NT2/D1 (cell line): ENCODE results near the gene PRKN.

ENCODE experiments used
- DNase-seq: peaks from one replicate; pipeline ENCODE4 v3.0.0-alpha.2; 2011; ENCODE audit warnings: low read depth, low spot score
- H3K27me3 ChIP-seq: 2 replicates; pipeline ENCODE4 v1.6.0; 2011; ENCODE audit warnings: mild to moderate bottlenecking; ENCODE audit not compliant: insufficient read length, insufficient read depth
- H3K36me3 ChIP-seq: 2 replicates; pipeline ENCODE4 v1.6.1; 2011; ENCODE audit warnings: mild to moderate bottlenecking, low read length, mixed read lengths; ENCODE audit not compliant: insufficient read depth, insufficient read length
- H3K4me1 ChIP-seq: 2 replicates; pipeline ENCODE4 v1.5.1; 2011; ENCODE audit not compliant: insufficient read depth, insufficient read length
- H3K4me3 ChIP-seq: 2 replicates; pipeline ENCODE4 v1.5.1; 2011; ENCODE audit warnings: low read depth; ENCODE audit not compliant: insufficient read length
- H3K9ac ChIP-seq: 2 replicates; pipeline ENCODE4 v1.6.0; 2011; ENCODE audit warnings: low read depth; ENCODE audit not compliant: insufficient read length
- H3K9me3 ChIP-seq: 2 replicates; pipeline ENCODE4 v1.5.1; 2011; ENCODE audit warnings: mild to moderate bottlenecking, low read length; ENCODE audit not compliant: insufficient read depth
- SUZ12 ChIP-seq: IDR thresholded peaks from 2 replicates; pipeline ENCODE4 v1.6.1; 2011; ENCODE audit not compliant: insufficient read length, insufficient read depth; ENCODE audit errors: extremely low read depth
- YY1 ChIP-seq: IDR thresholded peaks from 2 replicates; pipeline ENCODE4 v1.6.1; 2011; ENCODE audit not compliant: insufficient read length, insufficient read depth
- ZNF274 ChIP-seq: IDR thresholded peaks from 2 replicates; pipeline ENCODE4 v1.6.1; 2011; ENCODE audit warnings: mild to moderate bottlenecking, low read depth, low read length

Gene PRKN

DNA sequence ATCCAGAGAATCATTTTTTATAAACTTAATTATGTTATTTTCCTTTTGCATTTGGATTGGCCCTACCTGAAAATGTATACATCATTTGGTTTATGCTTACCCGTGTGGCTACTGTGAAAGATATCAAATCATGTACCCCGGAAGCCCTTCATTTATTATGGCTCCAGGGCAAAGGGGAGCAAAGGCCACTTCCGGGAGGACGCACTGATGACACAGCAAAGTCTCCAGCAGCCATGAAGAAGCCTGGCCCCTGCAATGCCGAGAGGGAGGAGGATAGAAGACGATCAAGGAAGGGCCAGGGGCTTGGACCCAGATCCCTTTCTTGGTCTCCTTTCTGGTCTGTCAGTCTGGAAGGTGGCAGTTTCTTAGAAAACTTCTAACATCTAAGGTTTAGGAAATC lies 1073.4 kb downstream of the PRKN start:
- H3K4me3 ChIP-seq = no peak overlapping the region
- no peak for DNase-seq
- TF ChIP-seq YY1 (no peak), SUZ12 (no peak), ZNF274 (no peak)
- H3K9me3 ChIP-seq = no peaks in the 10 kb centered on the region
- H3K4me1 ChIP-seq = no peaks in the 10 kb centered on the region
- no peaks in the 10 kb centered on the region for H3K27me3 ChIP-seq
- no peaks in the 10 kb centered on the region for H3K36me3 ChIP-seq
- no peak overlapping the region for H3K9ac ChIP-seq

DNA sequence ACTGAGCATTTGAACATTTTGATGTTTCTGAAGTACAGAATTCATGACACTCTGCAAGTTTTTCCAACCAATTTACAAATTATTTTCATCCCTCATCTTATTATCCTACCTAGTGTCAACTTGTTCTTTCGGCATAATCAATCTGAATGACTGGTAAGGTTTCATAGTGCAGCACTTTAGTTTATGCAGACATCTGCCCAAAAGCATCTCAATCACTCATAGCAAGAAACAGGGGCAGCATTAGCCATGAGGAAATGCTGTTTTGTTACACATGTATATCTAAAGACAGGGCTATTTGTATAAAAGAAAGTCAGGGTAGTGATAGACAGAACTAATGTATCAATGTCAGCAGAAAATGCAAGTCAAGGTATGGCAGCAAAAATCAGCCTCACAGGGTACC lies 1075.6 kb downstream of the PRKN start:
- Histone ChIP-seq H3K36me3 (no peaks in the 10 kb centered on the region), H3K4me3 (no peak overlapping the region), H3K9ac (no peak overlapping the region), H3K27me3 (no peaks in the 10 kb centered on the region), H3K9me3 (no peaks in the 10 kb centered on the region), H3K4me1 (no peaks in the 10 kb centered on the region)
- DNase-seq = no peak
- TF ChIP-seq YY1 (no peak), SUZ12 (no peak), ZNF274 (no peak)

- H3K9me3 ChIP-seq = no peaks in the 10 kb centered on the region
- no peaks in the 10 kb centered on the region for H3K4me1 ChIP-seq
- no peak for TF ChIP-seq ZNF274
- TF ChIP-seq YY1 = no peak
- no peak for TF ChIP-seq SUZ12
- no peak for DNase-seq
- no peaks in the 10 kb centered on the region for H3K27me3 ChIP-seq
- H3K4me3 ChIP-seq = no peak overlapping the region
- no peaks in the 10 kb centered on the region for H3K36me3 ChIP-seq
- no peak overlapping the region for H3K9ac ChIP-seq
Measured at GRCh38 chr6:161649841-161650240, 1077.7 kb downstream of the PRKN start.

DNA sequence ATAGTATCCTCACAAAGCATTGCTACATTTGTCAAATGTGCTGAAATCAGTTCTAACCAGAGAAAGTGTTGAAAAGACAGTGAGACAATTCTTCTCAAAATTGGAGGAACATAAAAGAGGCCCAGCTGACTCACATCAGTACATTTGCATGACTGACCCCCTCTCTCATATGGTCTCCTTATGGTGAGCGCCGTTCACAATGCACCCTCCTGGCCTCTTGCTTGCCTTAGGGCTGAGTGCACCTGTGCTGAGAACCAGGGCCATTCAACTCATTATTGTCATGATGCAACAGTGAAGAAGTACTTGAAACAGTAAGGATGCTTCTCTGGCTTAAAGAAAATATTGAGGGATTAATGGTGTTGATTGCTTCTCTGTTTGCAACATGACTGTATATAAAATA lies 1078.5 kb downstream of the PRKN start:
- Histone ChIP-seq H3K9me3 (no peaks in the 10 kb centered on the region), H3K27me3 (no peaks in the 10 kb centered on the region), H3K9ac (no peak overlapping the region), H3K4me3 (no peak overlapping the region), H3K36me3 (no peaks in the 10 kb centered on the region), H3K4me1 (no peaks in the 10 kb centered on the region)
- no peak for DNase-seq
- no peak for TF ChIP-seq YY1
- TF ChIP-seq ZNF274 = no peak
- no peak for TF ChIP-seq SUZ12

- Histone ChIP-seq H3K9ac (no peak overlapping the region), H3K9me3 (no peaks in the 10 kb centered on the region), H3K27me3 (no peaks in the 10 kb centered on the region), H3K4me3 (no peak overlapping the region), H3K4me1 (no peaks in the 10 kb centered on the region), H3K36me3 (no peaks in the 10 kb centered on the region)
- TF ChIP-seq SUZ12 (no peak), ZNF274 (no peak), YY1 (no peak)
- no peak for DNase-seq
Measured at GRCh38 chr6:161647234-161647633, 1080.3 kb downstream of the PRKN start.

- H3K27me3 ChIP-seq = no peaks in the 10 kb centered on the region
- H3K9ac ChIP-seq = no peak overlapping the region
- no peak overlapping the region for H3K4me3 ChIP-seq
- no peaks in the 10 kb centered on the region for H3K9me3 ChIP-seq
- H3K4me1 ChIP-seq = no peaks in the 10 kb centered on the region
- TF ChIP-seq ZNF274 (no peak), SUZ12 (no peak), YY1 (no peak)
- no peak for DNase-seq
- H3K36me3 ChIP-seq = no peaks in the 10 kb centered on the region
Measured at GRCh38 chr6:161644521-161644920, 1083.0 kb downstream of the PRKN start.

GRCh38 chr6:161641175-161641574 lies 1086.4 kb downstream of the PRKN start:
- Histone ChIP-seq H3K27me3 (no peaks in the 10 kb centered on the region), H3K9me3 (peaks cover 7% of the 10 kb centered on the region; the same call in 1 of the 2 replicates), H3K4me3 (no peak overlapping the region), H3K9ac (no peak overlapping the region), H3K4me1 (no peaks in the 10 kb centered on the region), H3K36me3 (no peaks in the 10 kb centered on the region)
- TF ChIP-seq ZNF274 = no peak
- no peak for TF ChIP-seq YY1
- no peak for TF ChIP-seq SUZ12
- no peak for DNase-seq

GRCh38 chr6:161639772-161640171 lies 1087.8 kb downstream of the PRKN start:
- no peak overlapping the region for H3K4me3 ChIP-seq
- no peaks in the 10 kb centered on the region for H3K27me3 ChIP-seq
- no peak overlapping the region for H3K9ac ChIP-seq
- DNase-seq = no peak
- peaks cover 7% of the 10 kb centered on the region; the same call in 1 of the 2 replicates for H3K9me3 ChIP-seq
- no peaks in the 10 kb centered on the region for H3K36me3 ChIP-seq
- H3K4me1 ChIP-seq = no peaks in the 10 kb centered on the region
- TF ChIP-seq ZNF274 (no peak), SUZ12 (no peak), YY1 (no peak)
